Stimulated activated CD4-positive, alpha-beta T cell treated with anti-CD3 and anti-CD28 coated beads, Interleukin-12 subunit alpha, Interleukin-12 subunit beta, amount 100 ng/mL, for 24 hours (primary cell): ENCODE measurements around the gene C1QTNF12.

Source experiments
- DNase-seq, 2 experiments: peaks; one replicate each; pipeline ENCODE4 v3.0.0-alpha.2; 2020; ENCODE audit warnings: low read depth in 2 of 2

The C1QTNF12 gene

DNA sequence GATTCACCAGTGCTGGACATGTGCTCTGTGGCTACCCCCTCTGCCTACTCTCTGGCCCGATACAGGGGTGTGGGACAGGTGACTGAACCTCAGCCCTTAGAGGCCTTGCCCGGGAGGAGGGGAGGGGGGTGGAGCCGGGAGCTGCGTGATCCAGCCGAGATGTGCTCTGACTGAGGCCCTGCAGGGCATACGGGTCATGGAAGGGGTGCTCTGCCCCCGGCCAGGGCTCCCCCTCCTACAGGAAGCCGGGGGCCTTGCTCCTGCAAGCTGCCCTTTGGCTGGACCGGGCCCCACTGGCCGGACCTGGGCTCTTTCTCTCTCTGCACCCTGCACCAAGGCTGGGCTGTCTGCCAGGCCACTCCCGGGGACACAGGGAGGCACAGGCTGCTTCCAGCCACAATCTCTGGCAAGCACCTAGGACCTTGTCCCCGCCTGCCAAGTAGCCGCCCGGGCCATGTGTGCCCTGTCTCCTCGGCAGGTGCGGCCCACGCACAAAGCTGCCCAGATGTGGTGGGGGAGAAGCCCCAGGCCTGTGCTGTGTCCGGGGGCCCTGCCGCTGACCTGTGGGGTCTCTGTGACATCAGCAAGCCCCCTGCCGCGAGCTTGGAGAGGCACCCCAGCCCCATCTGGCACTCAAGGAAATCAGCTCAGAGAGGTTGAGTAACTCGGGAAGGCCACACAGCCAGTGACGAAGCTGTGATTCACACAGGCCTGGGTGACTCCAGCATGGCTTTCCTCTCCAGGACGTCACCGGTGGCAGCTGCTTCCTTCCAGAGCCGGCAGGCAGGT is 35.2 kb upstream of the C1QTNF12 start:
- DNase-seq: no peak

DNA sequence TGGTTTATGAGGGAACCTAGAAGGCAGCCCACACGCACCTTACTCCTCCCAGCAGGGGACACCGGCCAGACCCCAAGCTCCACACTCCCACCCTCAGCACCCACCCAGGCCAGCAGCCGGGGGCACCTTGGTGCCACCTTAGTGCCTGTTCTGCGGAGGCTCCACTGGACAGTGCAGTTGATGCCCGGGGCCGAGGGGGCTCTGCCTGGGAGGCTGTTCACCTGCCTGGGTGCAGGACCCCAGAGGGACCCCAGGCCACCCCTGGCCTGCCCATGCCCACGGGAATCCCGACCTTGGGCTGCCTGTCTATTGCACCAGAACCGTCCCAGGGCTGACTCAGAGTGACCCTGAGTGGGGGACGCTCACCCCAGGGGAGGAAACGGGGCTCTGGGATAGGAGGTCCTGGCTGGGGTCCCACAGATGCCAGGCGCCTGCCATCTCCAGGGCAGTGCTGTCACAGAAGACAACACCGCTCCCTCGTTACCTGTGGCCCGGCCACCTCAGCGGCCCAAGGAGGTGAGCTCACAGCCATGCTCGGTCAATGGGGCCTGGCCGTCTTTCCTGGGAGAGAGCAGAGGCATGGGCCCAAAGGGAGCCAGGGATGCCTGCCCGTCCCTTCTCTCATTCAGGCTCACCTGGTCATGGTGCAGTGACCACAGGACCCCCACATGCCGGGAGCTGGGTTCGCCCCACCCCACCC is 34.4 kb upstream of the C1QTNF12 start:
- no peak for DNase-seq

GRCh38 chr1:1279028-1279427 is 32.5 kb upstream of the C1QTNF12 start:
- no peak for DNase-seq

DNA sequence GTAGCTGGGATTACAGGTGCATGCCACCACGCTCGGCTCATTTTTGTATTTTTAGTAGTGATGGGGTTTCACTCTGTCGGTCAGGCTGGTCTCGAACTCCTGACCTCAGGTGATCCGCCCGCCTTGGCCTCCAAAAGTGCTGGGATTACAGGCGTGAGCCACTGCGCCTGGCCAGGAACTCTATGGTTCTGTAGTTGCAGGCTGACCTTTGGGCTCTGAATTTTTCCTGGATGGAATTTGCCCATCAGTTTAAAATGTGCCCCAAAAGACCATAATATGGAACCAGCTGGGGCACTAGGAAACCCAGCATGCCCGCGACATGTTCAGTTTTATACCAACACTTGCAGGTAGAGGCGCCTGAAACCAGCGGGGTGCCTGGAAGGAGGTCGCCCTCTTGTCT is 32.1 kb upstream of the C1QTNF12 start:
- DNase-seq: no peak

DNA sequence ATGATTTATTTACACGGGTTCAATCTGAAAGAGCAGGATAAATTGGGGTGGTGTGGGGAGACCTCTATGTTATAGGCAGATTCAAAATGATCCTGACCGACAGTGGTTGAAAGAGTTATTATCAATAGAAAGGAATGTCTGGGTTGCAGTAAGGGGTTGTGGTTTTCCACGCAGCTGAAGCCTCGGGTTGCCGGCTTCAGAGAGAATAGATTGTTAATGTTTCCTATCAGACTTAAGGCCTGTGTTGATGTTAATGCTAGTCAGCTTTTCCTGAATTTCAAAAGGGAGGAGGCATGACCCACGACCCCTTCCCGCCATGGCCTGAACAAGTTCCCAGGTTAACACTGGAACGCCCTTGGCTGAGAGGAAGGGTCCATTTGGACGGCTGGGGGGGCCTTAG is 29.3 kb upstream of the C1QTNF12 start:
- DNase-seq: no peak

GRCh38 chr1:1274931-1275431 is 28.5 kb upstream of the C1QTNF12 start:
- no peak for DNase-seq

DNA sequence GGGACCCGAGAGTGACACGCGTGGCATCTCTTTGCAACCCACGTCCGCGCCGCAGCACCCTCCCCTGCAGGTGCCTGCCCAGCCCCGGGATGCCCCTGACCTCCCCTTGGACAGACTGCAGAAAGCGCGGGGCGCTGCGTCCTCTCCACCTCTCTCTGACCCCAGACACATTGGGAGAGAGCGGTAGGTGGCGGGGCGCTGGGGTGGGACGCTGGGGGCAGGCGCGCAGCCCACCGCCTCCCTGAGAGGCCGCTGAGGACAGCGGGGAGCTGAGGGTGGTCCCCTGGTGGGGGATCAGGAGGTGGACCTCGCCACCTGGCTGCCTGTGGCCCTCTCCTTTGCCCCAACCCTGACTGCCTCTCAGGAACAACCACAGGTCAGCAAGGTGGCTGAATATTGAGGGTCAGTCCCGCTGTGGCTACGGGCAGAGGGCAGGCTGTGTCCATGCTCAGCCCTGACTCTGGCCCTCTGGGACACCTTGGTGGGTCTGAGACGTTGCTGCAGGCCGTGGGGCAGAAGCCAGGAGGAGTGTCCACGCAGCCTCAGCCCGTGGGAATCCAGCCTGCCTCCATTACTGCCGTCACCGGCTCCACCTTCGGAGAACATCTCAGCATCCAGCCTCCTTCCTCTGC is 27.9 kb upstream of the C1QTNF12 start:
- no peak for DNase-seq

GRCh38 chr1:1273512-1274298 is 27.2 kb upstream of the C1QTNF12 start, which contains the start of gene UBE2J2:
TSS of gene UBE2J2 (minus strand) at chr1:1273854. CDS start at chr1:1267992, 5,862 bp downstream.
- DNase-seq: peak; percentile 90 to 95

DNA sequence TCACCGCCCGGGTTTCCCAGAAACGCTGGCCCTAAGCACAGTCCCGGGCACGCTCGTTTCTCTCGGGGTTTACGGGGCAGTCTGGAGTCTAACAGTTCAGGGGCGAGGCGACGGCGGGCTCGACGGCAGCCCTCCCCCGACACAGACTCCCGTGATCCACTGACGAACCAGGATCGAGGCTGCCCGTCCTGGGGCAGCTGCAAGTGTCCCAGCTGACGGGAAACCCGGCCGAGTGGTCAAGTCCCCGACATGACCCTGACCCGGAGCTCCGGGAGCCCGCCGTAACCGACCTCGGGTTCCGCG is 26.6 kb upstream of the C1QTNF12 start:
- no peak for DNase-seq

GRCh38 chr1:1272341-1273208 is 26.1 kb upstream of the C1QTNF12 start:
- DNase-seq: no peak

- no peak for DNase-seq
These were observed 24.3 kb upstream of the C1QTNF12 start for GRCh38 chr1:1270813-1271212.

- no peak for DNase-seq
These were observed 21.8 kb upstream of the C1QTNF12 start for GRCh38 chr1:1268284-1268682.

DNA sequence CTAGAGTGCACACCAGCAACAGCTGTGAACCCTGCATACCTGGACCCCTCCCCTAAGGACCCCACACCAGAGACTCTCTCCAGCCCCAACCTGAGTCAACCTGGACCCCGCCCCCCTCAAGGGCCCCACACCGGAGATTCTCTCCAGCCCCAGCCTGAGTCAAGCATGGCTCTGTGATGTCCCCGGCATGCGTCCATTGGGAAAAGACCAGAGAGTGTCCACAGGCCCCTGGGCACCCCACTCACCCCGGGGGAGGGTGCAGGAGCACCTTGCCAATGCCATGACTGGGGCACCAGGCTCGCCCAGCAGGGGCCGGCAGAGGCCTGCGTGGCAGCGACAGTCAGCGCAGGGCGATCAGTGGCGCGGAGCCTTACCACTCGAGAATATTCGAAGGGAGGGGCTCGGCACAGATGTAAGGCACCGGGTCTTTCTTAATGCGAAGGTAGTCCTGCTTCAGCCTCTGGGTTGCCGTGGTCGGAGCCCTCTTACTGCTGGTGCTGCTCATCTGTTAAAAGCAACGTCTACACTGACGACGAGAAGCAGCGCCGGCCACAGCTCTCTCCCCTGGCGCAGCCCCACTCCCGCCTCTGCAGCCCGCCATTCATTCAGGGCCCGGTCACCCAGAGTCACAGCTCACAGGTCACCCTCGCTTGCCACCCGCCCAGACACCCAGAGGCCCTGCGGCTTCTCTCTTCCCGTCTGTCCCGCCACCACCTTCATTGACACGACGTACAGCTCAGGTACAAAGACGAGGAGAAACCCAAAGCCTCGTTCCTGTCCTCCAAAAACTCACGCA is 21.2 kb upstream of the C1QTNF12 start:
- no peak for DNase-seq

- DNase-seq: no peak
These were observed 18.3 kb upstream of the C1QTNF12 start for GRCh38 chr1:1264868-1265272.

DNA sequence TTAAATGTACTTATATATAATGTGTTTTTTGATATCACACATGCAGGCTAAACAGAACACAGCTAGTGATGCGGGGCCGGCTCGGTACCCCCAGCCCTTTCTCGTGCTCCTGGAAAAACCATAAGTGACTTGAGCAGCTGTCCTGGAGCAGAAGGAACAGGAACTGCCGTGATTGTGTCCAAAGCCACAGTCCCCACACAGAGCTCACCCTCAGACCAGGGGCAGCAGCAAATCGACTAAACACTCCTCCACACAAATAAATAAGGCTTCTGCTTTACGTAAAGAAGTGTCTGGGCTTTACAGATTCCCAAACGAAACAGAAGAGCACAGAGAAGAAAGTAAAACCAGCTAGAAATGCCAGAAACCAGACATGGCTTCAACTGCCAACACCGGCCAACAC is 17.5 kb upstream of the C1QTNF12 start:
- DNase-seq: no peak

DNA sequence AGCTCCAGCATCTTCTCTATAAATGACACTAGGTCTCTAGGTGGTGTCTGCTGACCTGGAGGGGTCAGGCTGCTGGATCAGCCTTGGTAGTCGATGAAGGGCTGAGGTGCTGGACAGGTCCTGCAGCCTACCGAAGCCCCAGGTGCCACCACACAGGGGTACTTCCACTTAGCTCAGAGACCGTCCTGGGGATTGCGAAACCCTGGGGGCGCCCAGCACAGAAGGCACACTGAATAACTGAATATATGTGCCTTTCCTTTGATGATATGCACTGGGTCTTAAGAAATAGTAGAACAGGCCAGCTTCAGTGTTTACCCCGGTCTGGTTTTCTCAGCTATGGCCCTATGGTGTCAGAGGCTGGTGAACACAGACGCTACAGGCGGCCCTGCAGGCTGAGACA is 16.2 kb upstream of the C1QTNF12 start:
- no peak for DNase-seq

GRCh38 chr1:1262071-1262470 is 15.5 kb upstream of the C1QTNF12 start:
- DNase-seq: no peak

DNA sequence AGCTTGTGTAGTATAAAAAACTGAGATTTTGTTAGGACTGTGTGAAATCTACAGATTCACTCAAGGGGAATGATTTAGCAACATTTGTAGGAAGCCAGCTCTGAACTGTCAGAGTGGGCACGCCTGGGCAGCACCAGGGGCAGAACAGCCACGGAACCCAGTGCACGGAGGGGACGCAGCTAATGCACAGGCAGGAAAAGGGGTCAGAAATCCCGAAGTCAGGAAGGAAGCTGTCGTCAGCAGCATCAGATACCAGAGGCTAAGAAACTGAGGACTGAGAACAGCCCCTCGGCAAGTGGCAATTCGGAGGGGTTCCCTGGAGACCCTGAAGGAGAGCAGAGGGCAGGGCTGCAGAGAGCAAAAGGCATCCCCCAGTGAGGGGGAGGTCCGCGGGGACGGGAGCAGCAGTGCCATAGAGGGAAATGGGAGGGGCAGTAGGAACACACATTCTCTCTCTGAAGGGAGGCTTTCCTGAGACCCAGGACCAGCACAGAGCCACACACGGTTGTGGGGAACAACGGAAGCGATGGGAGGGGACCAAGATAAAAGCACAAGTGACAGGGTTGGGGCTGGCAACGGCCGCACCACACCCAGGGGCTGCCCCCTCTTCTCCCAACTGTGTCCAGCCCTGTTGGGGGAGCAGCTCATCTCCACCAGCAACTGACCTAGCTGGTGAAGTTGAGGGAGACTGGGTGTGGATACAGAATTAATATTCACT is 14.5 kb upstream of the C1QTNF12 start:
- no peak for DNase-seq

GRCh38 chr1:1259951-1260600 is 13.6 kb upstream of the C1QTNF12 start:
- no peak for DNase-seq
